ENCODE results near the gene ATP5ME.

DNA sequence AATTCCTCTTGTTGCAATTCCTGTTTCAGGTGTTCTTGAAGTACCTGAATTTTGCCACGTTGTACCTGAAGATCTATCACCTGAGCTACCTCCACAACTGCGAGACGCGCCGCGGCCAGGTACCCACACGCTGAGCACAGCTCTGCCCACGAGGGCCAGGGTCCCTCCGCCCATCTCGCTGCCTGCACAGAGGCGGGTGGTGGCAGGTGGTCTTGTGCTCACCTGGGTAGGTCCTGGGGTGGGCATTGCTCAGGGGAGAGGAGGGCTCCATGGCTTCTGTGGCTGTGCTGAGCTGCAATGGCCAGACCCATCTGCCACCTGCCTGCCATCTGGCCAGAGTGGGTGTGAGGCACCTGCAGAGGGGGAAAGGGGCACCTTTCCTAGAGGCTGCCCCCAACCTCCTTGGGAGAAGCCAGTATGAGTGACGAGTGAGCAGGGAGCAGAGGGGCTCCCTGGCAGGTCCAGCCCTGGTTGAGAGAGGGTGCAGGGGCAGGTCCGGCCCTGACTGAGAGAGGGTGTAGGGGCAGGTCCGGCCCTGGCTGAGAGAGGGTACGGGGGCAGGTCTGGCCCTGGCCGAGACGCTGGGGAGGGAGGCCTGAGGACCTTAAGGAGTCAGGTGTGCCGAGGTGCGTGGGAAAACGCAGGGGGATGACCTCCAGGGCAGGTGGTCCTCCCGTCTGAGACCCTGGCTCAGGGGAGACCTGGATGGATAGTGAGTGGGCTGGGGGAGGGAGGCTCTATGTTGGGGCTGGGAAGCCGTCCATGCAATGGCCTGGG is 38.0 kb downstream of the ATP5ME start:
- TF ChIP-seq KLF12 (CRISPR knock-in tag; IDR thresholded peaks at IDR 0.05; ENCODE audit: borderline replicate concordance) (no peak), YY1 (IDR thresholded peaks at IDR 0.05; ENCODE audit: insufficient read depth, insufficient replicate concordance, low read depth, low read length) (no peak), GZF1 (CRISPR knock-in tag; IDR thresholded peaks at IDR 0.05) (no peak), ATF1 (CRISPR knock-in tag; IDR thresholded peaks at IDR 0.05) (no peak), POLR2AphosphoS5 (IDR thresholded peaks at IDR 0.05; ENCODE audit: low read depth, low read length) (no peak), KLF13 (CRISPR knock-in tag; IDR thresholded peaks at IDR 0.05) (no peak), ZFX (CRISPR knock-in tag; IDR thresholded peaks at IDR 0.05; ENCODE audit: low read depth) (no peak)
- TF ChIP-seq, protein P1, sequence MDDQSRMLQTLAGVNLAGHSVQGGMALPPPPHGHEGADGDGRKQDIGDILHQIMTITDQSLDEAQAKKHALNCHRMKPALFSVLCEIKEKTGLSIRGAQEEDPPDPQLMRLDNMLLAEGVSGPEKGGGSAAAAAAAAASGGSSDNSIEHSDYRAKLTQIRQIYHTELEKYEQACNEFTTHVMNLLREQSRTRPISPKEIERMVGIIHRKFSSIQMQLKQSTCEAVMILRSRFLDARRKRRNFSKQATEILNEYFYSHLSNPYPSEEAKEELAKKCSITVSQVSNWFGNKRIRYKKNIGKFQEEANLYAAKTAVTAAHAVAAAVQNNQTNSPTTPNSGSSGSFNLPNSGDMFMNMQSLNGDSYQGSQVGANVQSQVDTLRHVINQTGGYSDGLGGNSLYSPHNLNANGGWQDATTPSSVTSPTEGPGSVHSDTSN (CRISPR knock-in tag; IDR thresholded peaks at IDR 0.05; ENCODE audit: borderline replicate concordance): no peak
- TF ChIP-seq, protein P2, sequence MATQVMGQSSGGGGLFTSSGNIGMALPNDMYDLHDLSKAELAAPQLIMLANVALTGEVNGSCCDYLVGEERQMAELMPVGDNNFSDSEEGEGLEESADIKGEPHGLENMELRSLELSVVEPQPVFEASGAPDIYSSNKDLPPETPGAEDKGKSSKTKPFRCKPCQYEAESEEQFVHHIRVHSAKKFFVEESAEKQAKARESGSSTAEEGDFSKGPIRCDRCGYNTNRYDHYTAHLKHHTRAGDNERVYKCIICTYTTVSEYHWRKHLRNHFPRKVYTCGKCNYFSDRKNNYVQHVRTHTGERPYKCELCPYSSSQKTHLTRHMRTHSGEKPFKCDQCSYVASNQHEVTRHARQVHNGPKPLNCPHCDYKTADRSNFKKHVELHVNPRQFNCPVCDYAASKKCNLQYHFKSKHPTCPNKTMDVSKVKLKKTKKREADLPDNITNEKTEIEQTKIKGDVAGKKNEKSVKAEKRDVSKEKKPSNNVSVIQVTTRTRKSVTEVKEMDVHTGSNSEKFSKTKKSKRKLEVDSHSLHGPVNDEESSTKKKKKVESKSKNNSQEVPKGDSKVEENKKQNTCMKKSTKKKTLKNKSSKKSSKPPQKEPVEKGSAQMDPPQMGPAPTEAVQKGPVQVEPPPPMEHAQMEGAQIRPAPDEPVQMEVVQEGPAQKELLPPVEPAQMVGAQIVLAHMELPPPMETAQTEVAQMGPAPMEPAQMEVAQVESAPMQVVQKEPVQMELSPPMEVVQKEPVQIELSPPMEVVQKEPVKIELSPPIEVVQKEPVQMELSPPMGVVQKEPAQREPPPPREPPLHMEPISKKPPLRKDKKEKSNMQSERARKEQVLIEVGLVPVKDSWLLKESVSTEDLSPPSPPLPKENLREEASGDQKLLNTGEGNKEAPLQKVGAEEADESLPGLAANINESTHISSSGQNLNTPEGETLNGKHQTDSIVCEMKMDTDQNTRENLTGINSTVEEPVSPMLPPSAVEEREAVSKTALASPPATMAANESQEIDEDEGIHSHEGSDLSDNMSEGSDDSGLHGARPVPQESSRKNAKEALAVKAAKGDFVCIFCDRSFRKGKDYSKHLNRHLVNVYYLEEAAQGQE (IDR thresholded peaks at IDR 0.05; ENCODE audit: borderline replicate concordance in 1 of 2, low read depth in 1 of 2, low read length in 2 of 2): no peak
- TF ChIP-seq, protein P3, sequence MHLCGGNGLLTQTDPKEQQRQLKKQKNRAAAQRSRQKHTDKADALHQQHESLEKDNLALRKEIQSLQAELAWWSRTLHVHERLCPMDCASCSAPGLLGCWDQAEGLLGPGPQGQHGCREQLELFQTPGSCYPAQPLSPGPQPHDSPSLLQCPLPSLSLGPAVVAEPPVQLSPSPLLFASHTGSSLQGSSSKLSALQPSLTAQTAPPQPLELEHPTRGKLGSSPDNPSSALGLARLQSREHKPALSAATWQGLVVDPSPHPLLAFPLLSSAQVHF (CRISPR knock-in tag; IDR thresholded peaks at IDR 0.05): no peak
- TF ChIP-seq, protein P4, sequence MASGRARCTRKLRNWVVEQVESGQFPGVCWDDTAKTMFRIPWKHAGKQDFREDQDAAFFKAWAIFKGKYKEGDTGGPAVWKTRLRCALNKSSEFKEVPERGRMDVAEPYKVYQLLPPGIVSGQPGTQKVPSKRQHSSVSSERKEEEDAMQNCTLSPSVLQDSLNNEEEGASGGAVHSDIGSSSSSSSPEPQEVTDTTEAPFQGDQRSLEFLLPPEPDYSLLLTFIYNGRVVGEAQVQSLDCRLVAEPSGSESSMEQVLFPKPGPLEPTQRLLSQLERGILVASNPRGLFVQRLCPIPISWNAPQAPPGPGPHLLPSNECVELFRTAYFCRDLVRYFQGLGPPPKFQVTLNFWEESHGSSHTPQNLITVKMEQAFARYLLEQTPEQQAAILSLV (CRISPR knock-in tag; IDR thresholded peaks at IDR 0.05; ENCODE audit: borderline replicate concordance): no peak

Measured in HepG2 (cell line).